HG02763 (cell line): ENCODE data around the gene OR9Q1.
"Not testable (repeated sequence)": the region's sequence is repeated elsewhere in the genome, so short reads cannot be mapped to it uniquely, and the experiment has no call there.

Experiments
- ATAC-seq: cut with Tn5 transposase; IDR thresholded peaks from one replicate; pipeline ENCODE4 v1.9.1; 2021; ENCODE audit warnings: mild to moderate bottlenecking, moderate library complexity; ENCODE audit not compliant: unreplicated experiment

OR9Q1 gene

DNA sequence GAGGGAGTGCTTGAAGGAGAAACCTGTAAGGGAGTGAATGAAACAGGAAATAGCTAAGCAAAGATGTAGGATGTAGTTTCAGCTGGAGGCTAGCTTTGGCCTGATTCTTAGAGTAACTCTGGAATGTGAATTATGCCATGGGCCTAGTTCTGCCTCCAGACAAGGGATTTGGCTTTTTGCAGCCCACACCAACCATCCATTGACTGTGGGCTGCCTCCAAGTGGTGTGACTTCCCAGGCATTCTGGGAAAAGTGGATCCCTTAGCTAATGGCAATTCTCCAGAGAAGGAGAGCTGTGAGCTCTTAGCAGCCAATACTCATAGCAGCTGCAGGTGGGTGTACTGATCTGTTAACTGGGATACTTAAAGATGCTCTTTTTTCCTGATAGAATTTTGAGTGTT is 103.7 kb downstream of the OR9Q1 start:
- ATAC-seq: no peak

DNA sequence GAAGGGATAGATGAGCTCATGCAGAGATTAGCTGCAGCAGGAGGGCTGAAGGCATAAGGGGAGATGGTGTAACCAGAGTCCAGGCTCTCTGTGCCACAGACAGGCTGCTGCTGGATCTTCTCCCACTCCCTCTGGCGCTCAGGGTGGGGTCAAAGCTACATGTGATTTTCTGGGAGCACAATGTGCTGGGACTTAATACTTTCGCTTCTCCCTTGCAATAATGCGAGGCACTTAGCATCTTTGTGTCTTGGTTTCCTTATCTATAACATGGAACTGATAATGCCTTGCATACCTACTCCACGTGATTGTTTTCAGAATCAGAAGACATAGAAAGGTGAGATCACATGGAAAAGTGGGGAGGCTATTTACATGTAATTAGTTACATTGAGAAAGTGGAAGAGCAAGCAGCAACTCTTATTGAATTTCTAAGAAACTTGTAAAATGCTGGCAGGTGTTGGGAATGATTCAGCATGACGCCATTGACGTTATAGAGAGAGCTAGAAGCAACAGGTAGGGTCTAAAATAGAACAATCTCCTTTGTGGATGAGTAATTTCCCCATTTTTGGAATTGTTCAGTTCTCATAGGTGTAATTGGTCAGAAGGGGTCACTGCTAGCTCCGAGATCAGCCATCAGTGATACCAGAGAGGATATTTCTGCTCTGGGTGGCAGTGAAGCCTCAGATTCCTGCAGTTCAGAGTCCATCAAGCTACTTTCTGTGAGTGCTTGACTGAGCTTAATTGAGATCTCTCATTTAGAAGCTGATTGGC is 109.8 kb downstream of the OR9Q1 start:
- no peak for ATAC-seq

DNA sequence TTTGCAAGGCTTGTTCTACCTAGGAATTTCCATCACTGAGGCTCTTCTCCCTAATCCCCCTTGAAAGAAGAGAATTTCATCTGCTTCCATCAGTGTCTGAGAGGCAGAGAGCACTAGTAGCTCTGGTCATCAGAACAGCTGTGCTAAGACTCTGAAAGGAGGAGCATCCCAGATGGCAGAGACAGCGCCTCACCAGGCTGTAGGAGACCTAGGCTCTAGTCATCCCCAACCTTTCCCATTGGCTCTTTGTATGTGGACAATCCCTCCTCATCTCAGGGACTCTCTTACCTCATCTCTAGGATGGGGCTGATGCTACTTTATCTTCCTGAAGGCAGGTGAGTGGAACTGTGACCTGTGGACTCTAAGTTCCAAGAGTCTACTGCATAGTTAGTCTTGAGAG is 110.5 kb downstream of the OR9Q1 start:
- no peak for ATAC-seq

DNA sequence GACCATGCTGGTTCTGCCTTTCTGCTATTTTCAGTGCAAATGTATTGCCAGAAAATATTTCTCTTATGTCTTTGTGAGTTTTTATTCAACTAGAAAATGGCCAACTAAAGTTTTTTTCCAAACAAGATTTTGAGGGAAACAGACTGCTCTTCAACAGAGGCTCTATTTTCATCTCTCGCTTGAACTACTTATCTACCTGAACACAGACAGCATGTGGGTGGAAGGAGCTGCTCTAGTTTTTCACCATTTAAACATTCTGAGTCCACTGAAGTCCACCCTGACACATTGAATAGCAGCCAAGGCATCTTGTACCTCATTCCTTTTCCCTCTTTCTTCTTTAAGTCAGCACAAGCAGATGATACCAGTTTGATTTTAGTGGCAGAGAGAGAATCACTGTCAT is 111.5 kb downstream of the OR9Q1 start:
- no peak for ATAC-seq

DNA sequence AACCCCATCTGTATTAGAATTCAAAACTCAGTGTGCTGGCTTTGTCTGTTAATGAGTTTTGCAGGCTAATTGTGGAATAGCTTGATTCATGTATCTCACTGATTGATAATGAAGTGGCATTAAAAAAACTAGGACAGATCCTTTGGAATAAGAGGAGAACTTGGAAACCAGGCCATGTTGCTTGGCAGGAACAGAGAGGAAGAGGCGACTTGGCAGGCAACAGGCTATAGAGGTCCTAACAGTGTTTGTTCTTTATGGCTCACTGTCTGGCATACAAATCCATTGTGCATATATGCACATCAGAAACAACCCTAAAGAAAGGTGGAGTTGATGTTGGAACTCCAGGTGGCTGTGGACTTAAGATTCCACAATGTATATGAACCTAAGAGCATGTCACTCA is 119.1 kb downstream of the OR9Q1 start:
- ATAC-seq: no peak

DNA sequence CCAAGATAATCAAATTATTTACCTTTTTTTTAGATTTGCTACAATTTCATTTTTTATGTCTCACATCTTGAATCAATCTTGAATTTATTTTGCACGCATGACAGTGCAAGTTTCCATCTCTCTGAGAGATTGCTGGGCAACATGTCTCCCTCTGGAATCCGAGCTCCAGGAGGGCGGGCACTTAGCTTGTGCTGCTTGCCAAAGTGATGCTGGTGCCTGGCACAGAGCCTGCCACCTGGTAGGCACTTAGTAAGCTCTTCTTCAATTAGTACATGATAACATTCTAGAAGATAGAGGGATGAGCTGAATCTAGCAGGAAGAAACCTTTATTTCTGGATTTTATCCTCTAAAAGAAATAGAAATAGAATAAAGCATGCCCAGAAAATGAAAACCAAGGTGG is 129.1 kb downstream of the OR9Q1 start:
- no peak for ATAC-seq

DNA sequence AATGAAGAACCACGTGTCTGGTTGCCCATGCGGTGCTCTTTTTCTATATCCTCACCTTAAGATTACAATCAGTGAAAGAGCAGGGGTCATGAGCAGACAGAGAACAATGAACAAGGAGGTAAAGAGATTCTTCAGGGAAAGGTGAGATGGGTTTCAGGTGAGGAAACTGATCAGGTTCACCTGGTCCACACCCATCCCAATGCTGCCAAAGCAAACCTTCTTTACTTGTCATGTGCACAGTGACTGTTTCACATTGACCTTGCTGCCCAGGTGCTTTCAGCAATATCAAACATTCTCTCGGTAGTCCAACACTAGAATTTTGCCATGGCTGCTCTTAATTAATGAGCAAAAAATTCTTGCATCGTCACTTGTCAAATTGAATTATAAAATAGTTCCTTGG is 140.7 kb downstream of the OR9Q1 start:
- no peak for ATAC-seq

DNA sequence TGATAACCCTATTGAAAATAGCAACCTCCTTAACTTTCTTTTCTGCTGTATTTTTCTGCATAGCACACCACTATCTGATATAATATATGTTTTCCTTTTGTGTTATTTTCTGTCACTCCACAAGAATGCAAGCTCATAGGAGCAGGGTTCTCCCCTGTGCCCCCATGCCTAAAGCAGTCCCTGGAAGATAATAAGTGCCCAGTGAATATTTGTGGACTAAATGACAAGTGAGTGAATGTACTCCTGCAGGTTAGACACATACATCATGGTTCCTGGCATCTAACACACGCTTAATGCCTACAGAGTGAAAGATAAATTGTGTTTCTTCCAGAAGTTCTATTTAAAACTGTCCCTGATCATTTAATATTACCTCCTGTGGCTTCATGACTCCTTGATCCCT is 141.3 kb downstream of the OR9Q1 start:
- ATAC-seq: no peak

DNA sequence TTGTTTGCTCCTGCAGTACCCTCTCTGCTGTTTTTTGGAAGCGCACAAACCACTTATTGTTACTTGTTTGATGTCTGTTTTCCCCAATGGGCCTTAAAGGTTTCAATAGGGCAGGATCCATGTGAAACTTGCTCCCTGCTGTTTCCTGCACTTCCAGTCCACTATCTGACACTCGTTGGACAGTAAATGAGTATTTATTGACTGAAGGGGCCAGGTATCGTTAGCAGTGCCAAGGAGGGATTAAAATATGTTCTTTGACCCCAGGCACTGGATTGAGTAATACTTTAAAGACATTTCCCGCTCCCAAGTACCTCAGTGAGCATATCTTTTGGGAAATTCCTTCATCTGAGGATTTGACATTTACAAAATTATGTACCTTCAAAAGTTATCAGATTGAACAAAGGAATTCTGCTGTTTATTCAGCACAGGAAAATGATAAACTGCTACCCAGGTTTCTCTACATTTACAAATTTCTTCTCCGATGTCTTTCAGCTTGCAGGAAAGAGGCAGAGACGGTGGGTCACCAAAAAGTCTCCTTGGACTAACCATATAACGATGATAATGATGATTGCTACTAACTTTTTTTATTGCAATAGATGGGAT is 141.9 kb downstream of the OR9Q1 start:
- no peak for ATAC-seq

DNA sequence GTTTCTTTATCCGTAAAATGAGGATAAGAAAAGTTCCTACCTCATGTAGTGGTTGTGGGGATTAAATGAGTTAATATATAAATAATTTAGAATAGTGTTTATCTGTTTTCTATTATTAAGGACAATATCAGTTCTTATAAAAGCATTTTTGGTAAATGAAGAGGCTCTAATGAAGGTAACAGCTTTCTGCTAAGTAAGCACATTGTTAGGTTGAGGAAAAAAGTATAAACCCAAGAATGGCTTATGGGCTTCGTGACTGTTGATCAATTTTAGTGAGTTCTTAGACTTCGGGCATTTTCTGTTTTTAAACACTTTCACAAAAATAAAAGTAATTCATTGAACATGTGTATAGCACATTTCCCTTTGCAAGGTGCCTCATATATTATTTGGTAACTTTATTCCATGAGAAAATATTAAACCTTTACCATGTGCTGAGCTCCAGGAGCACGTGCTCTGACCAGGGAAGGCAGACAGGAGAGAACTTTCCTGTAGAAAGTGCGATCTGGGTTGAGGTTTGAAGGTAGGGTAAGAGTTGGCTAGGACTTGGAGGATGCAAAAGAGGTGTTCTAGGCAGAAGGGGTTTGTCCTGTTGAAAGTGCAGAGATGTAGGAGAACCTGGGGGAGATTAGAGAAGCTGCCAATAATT is 153.9 kb downstream of the OR9Q1 start:
- no peak for ATAC-seq

DNA sequence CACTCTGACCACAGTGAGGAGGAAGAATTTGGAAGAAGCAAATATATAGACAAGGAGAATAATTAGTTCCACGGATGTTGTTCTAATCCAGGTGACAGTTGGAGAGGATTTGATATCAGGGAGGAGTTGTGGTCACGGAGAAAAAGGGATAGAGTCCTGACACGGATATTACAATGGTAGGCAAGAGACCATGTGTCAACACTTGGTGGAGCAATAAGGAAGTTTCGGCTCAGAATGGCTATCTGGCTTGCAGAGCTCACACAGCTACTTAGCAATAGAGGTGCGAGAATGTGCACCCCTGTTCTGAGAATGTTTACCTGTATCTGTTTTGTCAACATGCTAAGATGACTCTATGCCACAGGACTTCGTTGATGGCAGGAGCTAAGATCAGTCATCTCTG is 154.8 kb downstream of the OR9Q1 start:
- no peak for ATAC-seq

DNA sequence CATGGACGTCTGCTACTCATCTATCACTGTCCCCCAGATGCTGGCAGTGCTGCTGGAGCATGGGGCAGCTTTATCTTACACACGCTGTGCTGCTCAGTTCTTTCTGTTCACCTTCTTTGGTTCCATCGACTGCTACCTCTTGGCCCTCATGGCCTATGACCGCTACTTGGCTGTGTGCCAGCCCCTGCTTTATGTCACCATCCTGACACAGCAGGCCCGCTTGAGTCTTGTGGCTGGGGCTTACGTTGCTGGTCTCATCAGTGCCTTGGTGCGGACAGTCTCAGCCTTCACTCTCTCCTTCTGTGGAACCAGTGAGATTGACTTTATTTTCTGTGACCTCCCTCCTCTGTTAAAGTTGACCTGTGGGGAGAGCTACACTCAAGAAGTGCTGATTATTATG is 156.0 kb downstream of the OR9Q1 start:
- ATAC-seq: no peak

DNA sequence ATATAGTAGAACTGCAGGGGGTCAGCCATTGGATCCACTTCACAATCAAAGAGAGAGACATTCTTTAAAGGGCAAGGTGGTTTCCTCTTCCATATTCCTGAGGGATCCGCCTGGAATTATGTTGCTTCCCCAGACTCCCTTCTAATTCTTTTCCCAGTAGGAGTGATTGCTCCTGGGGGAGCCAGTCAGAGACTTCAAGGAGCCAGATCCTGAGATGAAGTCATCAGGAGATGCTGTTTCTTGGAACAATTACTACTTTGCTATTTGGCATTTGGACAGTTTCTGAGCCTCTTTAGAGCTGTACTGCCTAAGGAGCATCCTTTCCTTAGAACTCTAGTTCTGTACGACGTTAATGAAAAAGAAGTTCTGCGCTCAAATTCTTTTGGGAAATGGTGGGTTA is 163.3 kb downstream of the OR9Q1 start:
- ATAC-seq: no peak

DNA sequence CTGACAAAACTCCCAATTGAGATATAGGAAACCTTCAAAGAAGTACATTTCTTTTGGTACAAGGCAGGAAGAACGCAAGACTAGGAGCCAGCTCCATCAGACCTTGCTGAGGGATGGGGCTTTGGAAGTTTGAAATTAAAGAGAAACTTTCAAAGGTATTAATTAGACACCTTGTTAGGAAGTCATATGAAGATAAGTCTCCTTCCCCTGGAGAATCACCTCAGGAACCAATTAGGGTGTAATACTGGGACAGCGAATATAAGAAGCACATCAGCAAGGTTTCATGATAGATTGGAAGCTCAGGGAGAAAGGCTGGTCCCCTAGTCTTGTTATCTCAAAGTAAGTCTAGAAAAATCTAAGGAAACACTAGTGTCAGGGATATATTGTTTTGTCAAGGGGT is 165.1 kb downstream of the OR9Q1 start, which contains the start of gene OR9Q2:
TSS of gene OR9Q2 (plus strand) at position 301 of the 400 bp plus-strand sequence. CDS start 1,421 bp downstream, outside the sequence.
- ATAC-seq: no peak

DNA sequence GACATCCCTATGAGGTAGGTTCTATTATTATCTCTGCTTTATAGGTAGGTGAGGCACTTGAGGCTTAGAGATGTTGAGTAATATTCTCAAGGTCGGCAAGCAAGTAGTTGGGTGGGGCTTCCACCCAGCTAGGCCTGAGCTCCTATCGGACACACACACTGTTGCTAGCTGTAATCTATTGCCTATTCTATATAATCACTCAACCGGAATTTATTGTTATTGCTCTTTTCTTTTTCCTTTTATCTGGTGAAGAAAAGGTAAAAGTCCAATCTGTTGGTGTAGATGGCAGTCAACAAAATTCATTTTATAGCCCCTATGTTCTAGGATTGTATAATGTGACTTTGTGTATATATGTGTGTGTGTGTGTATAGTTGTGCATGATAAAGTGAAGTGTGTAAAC is 168.5 kb downstream of the OR9Q1 start:
- no peak for ATAC-seq

DNA sequence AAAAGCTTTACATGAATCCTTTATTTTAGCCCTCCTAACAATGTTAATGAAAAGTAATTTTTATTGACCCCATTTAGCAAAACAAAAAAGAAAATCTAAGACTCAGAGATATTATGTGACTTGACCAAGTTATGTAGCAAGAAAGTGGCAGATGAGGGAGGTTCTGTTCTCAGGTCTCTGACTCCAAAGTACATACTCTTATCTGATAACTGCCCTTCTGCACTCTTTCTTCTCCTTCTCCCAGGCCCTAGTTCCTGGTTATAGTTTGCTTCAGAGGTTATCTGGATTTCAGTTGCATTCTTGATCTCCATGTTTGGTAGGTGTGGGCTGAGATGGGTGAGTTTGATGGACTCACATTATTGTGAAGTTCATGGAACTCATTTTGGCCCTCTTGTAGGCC is 169.7 kb downstream of the OR9Q1 start:
- ATAC-seq: no peak

DNA sequence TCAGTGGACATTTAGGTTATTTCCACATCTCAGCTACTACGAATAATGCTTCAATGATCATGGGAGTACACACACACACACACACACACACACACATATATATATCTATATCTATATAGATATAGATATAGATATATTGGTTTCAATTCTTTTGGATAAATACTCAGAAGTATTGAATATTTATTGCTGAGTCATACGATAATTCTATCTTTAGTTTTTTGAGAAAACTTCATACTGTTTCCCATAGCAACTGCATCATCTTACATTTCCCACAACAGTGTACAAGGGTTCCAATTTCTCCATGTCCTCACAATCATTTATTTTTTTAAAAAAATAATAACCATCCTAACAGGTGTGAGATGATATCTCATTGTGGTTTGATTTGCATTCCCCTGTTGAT is 172.3 kb downstream of the OR9Q1 start:
- ATAC-seq: no peak

DNA sequence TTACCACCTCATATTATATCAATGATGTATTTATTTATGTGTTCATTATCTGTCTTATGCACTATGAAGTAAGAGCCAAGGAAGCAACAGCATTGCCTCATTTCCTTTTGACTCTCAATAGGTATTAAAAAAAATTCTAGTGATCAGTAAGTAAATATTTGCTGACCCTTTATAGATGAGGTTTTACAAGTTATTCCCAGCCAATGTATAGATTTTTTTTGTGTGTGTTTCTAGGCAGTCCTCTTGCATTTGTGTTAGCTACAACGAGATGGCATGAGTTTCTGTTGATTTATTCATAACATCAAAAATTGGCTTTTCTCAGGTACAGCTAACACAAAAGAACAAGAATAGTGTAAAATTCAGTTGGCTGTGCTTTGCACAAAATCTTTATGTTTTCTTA is 175.6 kb downstream of the OR9Q1 start:
- ATAC-seq: no peak

DNA sequence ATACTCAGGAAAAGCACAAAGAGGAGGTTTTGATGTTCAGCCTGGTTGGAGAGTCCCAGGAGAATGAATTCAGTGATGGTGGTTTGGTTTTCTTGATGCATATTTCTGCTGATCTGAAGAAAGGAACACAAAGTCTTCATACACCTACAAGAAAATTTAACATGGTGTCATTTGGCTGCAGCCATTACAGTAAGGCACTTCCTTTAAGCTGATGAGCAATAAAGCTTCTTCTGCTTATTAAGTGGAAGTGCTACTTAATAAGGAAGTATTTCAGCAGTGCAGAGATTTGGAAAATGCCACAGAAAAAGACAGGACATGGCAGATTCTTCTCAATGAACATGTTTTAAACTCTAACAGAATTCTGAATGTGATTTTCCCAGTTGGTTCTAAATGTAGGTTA is 180.4 kb downstream of the OR9Q1 start, which contains the start of gene OR1S2:
TSS of gene OR1S2 (minus strand) at position 101 of the 400 bp plus-strand sequence. CDS start at position 101, 0 bp downstream.
- no peak for ATAC-seq

DNA sequence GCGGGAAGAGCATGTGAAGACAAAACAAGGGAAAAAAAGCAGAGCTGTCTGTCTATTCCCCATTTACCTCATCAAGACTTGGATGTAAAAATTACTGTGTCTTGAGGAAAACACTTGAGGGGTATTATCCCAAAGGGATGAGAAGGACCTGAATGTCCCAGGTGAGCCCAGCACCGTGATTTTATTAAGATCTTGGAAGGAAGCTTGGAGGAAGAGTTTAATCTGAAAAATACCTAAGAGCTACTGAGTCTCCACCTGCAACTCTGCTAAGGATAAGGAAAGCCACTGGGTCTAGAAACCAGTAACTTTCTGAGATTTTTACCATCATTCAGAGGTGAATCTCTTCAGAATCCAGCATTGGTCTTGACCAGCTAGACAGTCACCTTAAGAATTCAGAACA is 188.7 kb downstream of the OR9Q1 start, which contains the start of gene OR1S1:
TSS of gene OR1S1 (plus strand) at position 301 of the 400 bp plus-strand sequence.
- ATAC-seq: not testable (repeated sequence)

DNA sequence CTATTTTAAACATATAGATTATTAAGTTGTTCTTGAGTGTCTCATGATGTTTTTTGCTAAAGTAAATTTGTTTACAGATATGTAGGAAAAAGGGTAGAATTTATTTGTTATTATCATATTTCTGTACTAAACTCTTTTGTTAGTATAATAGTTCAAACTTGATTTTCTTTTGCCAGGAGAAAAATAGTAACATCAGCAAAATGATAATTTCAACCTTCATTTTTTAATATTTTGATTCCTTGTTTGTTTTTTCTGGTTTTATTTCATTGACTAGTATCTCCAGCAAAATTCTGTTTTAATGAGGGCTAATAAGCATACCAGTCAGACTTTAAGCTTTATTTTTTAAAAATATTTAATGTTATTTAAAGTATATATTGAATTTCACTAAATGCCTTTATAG is 192.8 kb downstream of the OR9Q1 start:
- no peak for ATAC-seq

DNA sequence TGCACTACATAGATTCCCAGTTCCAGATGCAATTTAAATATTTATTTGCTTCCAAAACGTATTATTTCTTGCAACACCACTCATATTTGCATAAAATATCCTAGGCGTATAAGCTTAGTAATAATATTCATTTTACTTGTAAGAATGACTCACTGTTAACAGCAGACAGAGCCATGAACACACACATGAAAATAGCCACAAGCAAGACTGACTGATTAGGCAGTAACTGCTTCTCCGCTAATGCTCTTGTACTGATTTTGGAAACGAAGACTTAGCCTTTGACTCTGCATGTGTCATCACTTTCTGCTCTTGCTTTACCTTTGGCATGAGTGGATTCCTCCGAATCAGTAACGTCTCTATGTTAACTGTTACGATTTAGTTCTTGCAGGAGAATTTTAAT is 199.0 kb downstream of the OR9Q1 start:
- no peak for ATAC-seq
